Activated T-cell treated with anti-CD3 and anti-CD28 coated beads for 24 hours (primary cell): Measurements from ENCODE around the gene HSD17B8.
A peak's percentile ranks its signal among the peaks of the same experiment; 100 is the strongest.

ENCODE experiments used
- DNase-seq: peaks from one replicate; pipeline ENCODE4 v3.0.0-alpha.2; 2020; ENCODE audit warnings: low read depth

HSD17B8 gene

GRCh38 chr6:33204415-33205190, at the start of gene HSD17B8:
HSD17B8 (plus strand) TSS chr6:33204655; CDS start chr6:33204669, 14 bp downstream.
- peak; percentile 92 for DNase-seq

DNA sequence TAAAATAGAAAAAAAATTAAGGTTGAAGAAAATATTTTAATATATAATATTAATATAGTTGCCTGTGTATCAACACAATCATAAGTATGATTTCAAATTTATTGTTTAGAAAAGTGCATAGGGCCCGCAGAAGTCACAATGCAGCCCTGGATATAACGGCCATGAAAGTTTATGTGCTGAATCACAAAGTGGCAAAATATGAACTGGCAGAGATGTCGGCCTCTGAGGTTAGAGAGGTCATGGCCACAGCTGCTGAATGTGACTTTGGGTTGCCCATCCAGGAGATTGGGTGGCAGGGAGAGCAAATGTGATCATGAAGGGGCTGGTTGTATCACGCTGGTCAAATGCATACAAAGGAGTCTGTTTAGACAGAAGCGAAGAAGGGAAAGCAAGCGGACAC, 47.9 kb upstream of the HSD17B8 start:
- DNase-seq = no peak

GRCh38 chr6:33156964-33157363, 47.5 kb upstream of the HSD17B8 start:
- DNase-seq = no peak

DNA sequence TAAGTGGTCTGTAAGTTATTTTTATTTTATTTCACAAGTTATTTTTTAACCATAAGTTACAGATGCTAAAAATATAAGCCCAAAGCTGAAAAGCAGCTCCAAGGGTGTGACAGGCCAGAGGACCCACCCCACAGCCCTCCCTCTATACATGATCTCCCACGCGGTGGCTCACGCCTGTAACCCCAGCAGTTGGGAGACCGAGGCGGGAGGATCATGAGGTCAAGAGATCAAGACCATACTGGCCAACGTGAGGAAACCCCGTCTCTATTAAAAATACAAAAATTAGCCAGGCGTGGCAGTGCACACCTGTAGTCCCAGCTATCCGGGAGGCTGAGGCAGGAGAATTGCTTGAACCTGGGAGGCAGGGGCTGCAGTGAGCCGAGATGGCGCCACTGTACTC, 44.4 kb upstream of the HSD17B8 start:
- DNase-seq = no peak

DNA sequence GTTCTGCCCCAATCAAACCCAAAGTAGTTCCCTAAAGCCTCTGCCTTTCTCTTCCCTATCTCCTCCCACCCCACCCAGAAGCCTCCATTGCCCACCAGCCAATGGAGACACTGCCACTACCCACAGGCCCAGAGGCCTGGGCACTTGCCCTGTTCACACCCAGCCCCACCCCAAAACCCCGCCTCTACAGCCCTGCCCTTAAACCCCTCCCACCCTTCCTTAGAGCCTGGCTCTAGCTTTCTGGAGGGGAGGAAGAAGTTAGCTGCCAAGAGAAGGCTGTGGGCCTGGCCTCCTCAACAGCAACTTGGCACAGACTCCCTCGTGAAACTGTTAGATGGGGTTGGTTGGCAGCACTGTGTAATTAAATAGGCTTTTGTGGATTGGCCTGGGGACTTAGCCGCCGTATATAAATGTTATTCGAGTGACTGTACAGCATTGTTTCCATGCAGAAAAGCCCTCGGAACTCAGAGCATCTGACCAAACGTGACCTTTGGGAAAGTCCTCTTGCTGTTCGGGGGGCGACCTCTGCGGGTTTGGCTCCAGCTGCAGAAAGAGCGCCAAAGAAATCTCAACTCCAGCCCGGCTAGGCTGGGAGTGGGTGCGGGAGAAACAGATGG, 43.6 kb upstream of the HSD17B8 start:
- no peak for DNase-seq

- peak; percentile 75 for DNase-seq
Observed at GRCh38 chr6:33161354-33162331, 42.8 kb upstream of the HSD17B8 start.

DNA sequence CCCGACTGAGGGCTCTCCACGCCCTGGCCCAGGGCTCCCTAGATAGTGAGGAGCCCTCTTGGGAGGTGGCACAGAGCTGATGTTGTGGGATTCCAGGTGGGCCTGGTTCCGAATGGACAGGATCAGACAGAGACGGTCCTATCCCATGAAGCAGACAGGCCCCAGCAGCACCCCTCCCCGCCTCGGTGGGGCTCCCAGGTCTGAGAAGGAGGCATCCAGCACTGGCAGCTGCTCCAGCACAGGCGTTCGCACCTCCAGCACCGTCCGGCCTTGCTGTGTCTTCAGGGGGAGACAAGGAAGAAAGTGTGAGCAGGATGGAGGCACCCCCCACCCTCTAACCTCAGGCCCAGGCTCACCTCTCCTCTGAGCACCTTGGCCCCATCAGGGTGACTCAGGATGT, 40.9 kb upstream of the HSD17B8 start:
- DNase-seq = no peak

- no peak for DNase-seq
Observed at GRCh38 chr6:33164176-33164575, 40.3 kb upstream of the HSD17B8 start.

DNA sequence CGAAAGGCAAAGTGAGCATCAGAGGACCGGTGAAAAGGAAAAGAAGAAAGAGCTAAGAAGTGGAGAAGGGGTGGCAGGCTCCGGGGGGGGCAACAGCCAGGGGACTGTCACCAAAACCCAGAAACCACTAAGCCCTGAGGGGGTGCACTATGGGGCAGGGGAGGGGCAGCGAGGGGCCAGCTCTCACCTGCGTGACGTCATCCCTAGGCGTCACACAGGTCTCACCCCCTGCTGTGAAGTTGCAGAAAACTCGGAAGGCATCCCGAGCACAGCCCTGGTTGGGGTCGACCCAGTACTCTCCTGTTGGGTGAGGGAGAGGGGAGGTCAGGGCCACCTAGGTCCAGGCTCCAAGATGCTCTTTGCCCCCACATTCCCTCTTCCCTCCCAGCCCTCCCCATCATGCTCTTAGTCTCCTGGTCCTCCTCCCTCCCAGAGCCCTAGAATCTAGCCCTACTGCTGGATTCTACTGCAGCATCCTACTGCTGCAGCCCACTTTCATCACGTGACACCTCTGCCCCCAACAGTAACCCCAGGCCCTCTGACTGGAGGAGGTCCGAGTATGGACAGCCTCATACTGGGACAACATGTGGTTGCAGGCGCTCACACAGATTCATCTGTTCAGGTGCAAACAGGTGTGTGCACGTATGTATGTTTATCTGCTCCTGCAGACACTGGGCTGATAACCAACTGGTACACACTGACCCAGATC, 39.6 kb upstream of the HSD17B8 start:
- no peak for DNase-seq

DNA sequence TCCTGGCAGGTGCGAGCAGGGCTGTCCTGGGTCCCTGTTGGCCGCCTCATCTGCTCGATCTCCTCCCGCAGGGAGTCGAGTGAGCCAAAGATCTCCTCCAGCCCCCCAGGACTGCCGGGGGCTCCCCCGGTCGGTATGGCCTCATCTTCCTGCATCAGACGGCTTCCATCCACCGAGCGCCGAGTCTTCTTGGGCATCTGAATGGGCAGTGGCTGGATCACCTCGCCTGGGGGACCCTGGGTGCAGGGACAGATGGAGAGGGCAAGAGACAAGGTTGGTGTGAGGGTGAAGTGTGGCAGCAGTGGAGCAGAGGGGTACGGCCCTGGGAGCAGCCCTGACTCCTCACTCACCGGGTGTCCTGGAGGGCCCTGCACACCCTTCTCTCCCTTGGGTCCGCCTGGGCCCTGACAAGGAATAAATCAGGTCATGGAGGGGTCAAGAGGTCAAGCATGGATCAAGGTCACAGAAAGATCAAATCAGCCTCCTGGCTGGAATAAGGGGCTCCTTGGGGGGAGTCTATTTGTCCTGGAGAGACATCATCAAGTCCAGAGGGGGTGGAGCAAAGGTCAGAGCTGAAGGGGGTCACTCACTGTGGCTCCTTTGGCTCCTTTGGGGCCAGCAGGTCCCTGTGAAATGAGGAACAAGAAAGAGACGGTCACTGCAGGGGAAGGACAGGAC, 38.7 kb upstream of the HSD17B8 start:
- DNase-seq = no peak

DNA sequence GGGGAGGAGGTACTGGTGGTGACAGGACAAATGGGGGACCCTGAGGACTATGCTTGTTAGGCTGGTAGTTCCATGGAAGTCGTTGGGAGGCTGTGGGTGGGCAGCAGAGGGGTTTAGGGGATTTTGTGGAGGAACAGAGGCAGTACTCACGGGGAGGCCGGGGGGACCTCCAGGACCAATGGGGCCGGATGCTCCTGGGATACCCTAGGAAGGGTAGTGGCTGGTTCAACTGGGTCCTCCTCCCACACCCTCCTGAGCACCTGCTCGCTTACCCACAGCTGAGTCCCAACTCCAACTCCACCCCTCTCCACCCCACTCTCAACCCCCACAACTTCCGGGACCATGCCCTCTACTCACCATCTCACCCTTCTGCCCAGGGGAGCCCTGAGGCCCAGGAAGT, 38.1 kb upstream of the HSD17B8 start:
- DNase-seq = no peak

DNA sequence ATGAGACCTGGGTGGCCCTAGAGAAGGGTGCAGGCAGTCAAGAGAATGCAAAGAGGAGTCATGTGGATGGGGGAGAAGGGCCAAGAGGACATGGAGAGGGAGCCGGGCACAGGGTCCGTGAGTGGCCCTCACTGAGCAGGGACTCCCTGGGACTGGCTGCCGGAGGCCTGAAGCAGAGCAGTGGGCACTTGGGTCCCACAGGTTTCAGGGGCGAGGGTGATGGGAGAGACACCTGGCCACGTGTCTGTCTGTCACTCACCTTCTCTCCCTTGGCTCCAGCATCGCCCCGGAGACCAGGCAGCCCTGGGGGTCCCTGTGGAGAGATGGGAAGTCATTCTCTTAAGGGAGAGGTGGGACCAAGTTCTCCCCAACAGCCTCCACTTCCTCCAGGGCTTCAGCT, 37.6 kb upstream of the HSD17B8 start:
- DNase-seq = no peak

- no peak for DNase-seq
Observed at GRCh38 chr6:33167374-33168283, 36.8 kb upstream of the HSD17B8 start.

GRCh38 chr6:33168284-33168601, 36.2 kb upstream of the HSD17B8 start:
- DNase-seq = no peak

- DNase-seq = no peak
Observed at GRCh38 chr6:33168639-33169038, 35.8 kb upstream of the HSD17B8 start.

DNA sequence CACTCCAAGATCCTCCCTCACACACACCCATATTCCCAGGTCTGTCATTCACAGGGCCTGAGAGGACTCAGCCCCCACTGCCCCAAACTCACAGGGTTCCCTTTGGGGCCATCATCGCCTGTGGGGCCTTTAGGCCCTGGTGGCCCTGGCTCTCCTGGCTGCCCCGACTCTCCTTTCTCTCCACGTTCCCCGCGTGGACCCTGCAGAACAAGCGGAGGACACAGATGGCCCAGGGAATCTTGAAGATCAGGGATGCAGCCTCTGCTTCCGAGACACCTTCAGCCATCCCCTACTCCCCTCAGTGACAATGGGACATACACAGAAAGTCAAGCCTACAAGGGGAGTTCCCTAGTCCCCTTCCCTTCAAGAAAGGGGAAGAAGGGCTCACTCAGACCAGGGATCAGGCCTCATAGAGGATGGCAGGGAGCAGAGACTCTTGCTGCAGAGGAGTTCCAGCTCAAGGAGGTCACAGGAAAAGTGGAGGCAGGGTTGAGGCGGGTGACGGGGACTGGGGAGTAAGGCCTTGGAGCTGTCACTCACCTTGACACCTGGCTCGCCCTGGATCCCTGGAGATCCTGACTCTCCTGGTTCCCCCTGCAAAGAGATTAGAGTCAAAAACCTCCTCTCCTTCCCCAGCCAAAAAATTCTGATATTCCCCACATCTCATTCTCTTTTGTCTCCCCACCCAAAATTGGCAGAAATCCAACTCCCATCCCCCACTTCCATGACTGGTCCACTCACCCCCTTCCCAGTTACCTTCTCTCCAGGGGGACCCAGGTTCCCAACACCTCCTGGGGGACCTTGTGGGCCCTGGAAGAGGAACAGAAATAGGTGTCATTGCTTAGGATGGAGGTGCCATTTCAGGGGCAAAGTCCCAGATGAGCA, 34.9 kb upstream of the HSD17B8 start:
- no peak for DNase-seq

- DNase-seq = no peak
Observed at GRCh38 chr6:33170176-33171015, 34.1 kb upstream of the HSD17B8 start.
